Stimulated activated CD4-positive, alpha-beta T cell treated with anti-CD3 and anti-CD28 coated beads, Interleukin-1b, Interleukin-23, amount 100 ng/mL, for 48 hours (primary cell): ENCODE measurements around the gene CLK1.

Experiments
- DNase-seq: peaks from one replicate; pipeline ENCODE4 v3.0.0-alpha.2; 2020

The CLK1 gene

DNA sequence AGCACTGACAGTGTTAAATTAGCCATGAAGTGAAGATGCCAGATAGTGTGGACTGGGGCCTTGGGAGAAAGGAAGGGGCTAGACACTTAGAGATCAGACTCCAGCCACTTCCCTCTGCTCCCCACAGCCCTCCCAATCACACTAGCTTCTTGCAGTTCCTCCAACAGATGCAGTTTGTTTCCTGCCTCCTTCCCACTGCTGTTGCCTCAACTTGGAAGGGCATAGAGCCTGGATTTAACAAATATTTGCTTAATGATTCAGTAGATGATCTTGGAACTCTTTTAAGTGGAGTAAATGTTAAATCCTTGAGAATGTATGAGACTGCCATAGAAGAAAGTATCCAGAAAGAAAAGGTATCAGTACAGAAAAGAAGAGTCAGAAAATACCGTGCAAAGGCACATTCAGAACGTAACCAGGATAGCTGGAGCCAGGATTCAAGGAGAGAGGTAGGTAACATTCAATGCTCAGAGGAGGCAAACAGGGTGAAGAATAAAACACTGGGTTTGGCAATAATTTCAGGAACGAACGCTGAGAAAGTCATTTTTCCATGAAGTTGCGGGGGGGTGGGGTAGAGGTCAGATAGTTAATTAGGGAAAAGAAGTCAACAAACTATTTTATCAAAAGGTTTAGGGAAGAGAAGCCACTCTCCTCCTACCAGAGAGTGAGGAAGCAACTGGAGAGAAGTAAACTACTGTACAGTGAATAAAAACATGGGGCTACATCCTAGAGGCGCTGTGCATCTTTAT is 54.0 kb downstream of the CLK1 start:
- DNase-seq = no peak

DNA sequence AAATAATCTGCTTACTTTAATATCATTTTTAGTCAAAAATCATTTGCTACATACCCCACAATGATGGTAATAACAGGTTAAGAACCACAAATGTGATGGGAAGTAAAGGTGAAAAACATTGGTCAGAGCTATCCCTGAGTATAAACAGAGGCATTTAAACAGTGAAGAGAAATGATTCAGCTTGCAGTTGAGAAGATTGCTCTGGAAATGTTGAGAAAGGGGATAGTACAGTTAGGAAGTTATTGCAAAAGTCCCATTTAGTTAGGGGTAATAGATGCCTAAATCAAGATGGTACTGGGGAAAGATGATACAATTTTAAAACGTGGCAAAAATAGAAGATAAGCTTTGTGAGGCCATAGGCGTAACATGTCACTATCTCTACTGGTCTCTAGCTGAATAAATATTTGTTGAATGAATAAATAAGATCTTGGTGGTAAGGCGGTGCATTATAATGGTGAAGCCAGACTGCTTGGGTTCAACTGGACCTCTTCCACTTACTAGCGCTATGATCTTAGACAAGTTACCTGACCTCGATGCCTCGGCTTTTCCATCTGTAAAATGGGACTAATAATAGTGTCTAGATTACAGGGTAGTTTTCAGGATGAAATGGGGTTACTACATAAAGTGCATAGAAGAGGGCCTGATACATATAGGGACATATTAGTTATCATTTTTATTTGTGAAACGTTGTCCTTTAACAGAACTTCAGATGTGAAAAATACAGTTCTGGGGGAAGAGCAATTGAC is 54.8 kb downstream of the CLK1 start:
- no peak for DNase-seq
